Measurements from ENCODE around the gene DAB2IP.

GRCh38 chr9:121603028-121603427 is 48.4 kb upstream of the DAB2IP start:
- TF ChIP-seq CTCF (IDR thresholded peaks at IDR 0.05; ENCODE audit: low read length) (no peak), EZH2 (IDR thresholded peaks at IDR 0.05; ENCODE audit: borderline replicate concordance, low read length) (no peak)

Data from OCI-LY1 (cell line).